ENCODE results near the gene MSH4.
"Not testable (repeated sequence)": the region's sequence is repeated elsewhere in the genome, so short reads cannot be mapped to it uniquely, and the experiment has no call there.

MSH4 gene

GRCh38 chr1:75797606-75798216 is 1.0 kb downstream of the MSH4 start:
- no peak for DNase-seq

DNA sequence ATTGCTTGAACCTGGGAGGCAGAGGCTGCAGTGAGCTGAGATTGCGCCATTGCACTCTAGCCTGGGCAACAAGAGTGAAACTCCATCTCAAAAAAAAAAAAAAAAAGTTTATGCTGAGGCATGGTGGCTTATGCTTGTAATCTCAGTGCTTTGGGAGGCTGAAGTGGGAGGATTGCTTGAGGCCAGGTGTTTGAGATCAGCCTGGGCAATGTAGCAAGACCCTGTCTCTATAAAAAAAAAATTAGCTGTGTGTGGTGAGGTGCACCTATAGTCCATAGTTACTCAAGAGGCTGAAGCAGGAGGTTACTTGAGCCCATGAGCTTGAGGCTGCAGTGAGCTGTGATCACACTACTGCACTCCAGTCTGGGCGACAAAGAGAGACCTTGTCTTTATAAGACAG is 4.8 kb downstream of the MSH4 start:
- not testable (repeated sequence) for DNase-seq

DNA sequence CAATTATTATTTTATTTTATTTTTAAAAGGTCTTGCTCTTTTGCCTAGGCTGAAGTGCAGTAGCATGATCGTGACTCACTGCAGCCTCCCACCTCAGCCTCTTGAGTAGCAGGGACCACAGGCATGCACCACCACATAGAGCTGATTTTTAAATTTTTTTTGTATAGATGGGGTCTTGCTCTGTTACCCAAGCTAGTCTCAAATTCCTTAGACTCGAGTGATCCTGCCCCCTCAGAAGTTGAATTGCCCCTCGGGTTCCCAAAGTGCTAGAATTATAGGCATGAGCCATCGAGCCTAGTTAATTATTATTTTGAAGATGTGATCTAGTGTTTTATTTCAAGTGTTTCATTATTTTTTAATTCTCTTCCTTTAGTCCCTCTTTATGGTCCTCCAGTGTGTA is 12.2 kb downstream of the MSH4 start:
- no peak for DNase-seq

DNA sequence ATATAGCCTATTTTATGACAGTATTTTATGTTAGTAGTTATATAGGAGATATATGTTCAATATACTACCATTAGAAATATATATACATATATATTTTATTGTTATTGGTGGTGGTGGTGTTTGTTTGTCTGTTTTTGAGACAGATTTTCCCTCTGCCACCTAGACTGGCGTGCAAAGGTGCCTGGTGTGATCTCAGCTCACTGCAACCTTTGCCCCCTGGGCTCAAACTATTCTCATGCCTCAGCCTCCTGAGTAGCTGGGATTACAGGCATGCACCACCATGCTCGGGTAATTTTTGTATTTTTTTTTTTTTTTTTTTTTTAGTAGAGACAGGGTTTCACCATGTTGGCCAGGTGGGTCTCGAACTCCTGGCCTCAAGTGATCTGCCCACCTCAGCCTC is 13.4 kb downstream of the MSH4 start:
- not testable (repeated sequence) for DNase-seq

- DNase-seq: no peak
Observed at GRCh38 chr1:75811211-75811981, 14.7 kb downstream of the MSH4 start.

DNA sequence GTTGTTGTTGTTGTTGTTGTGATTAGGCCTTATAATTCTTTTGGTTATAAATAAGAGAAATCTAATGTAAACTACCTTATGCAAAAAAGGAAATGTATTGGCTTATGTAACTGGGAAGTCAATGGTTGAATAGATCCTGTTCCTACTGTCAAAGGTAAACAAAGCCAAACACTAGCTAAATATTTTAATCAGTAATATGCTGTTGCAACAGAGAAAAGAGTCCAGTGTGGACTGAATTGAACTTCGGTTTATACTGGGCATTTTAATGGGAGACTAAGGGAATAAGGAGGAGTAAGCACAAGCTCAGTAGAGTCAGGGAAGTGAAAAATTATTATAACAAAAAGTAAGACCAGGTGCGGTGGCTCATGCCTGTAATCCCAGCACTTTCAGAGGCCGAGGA is 15.4 kb downstream of the MSH4 start:
- no peak for DNase-seq

- DNase-seq: not testable (repeated sequence)
Observed at GRCh38 chr1:75823596-75823995, 26.9 kb downstream of the MSH4 start.

DNA sequence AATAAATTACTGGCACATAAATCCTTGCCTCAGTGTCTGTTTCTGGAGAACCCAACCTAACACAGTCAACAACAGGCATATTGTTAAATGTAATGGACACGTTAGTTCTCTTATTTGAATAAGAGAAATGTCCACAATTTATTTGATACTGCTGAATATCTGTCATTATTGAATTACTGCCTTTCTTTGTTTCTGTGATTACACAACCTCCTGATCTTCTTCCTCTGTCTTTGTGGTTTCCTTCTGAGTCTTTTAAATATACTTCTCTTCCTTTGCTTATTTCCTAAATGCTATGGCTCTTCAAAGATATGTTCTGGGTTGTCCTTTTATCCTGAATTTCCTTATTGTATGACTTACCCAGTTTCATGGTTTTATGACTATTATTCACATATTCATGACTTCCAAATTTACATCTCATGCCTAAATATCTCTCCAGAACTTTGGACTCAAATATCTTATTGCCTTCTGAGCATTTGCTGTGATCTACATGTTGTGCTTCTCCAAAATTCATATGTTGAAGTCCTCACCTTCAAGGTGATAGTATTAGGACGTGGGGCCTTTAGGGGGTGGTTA is 39.9 kb downstream of the MSH4 start:
- no peak for DNase-seq

- DNase-seq: no peak
Observed at GRCh38 chr1:75838079-75838478, 41.4 kb downstream of the MSH4 start.

DNA sequence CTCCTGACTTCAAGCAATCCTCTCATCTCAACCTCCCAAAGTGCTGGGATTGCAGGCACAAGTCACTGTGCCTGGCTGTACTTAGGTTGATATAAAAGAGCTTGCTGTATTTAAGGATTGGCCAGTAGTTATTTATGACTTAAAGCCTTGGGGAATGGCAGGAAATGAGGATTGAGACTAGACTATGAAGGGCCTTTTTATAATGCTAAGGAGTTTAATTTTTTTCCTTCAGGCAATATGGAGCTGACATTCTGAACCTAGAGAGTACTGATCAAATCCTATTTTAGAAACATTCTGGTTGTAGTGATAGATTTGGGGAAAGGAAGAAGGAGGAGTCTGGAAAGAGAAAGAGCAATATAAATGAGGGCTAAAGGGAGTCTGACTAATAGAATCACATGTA is 44.7 kb downstream of the MSH4 start:
- no peak for DNase-seq

GRCh38 chr1:75845576-75845975 is 48.9 kb downstream of the MSH4 start:
- DNase-seq: no peak

- no peak for DNase-seq
Observed at GRCh38 chr1:75855010-75855409, 58.3 kb downstream of the MSH4 start.

DNA sequence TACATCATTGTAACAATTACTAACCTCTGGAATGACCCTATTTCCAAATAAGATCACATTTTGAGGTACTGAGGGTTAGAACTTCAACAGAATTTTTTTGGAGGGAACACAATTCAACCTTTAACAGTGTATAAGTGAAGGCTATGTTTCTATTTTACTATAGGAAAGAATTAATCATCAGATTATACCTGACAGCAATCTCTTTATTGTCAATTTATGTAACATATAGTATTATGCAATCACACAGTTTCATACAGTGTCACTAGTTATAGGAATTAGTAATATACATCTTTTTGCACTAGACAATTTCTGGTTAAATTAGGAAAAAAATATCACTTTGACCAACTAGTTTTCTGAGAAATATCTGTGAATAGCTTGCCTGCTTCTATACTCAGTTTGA is 59.1 kb downstream of the MSH4 start:
- no peak for DNase-seq

- DNase-seq: no peak
Observed at GRCh38 chr1:75861831-75862230, 65.1 kb downstream of the MSH4 start.

DNA sequence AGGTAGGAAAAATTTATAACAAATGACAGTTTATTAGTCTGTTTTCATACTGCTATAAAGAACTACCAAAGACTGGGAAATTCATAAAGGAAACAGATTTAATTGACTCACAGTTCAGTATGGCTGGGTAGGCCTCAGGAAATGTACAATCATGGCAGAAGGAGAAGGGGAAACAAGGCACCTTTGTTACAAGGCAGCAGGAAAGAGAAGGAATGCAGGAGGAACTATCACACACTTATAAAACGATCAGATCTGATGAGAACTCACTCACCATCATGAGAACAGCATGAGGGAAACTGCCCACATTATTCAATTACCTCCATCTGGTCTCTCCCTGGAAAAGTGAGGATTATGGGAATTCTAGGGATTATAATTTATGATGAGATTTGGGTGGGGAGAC is 74.3 kb downstream of the MSH4 start:
- DNase-seq: no peak

DNA sequence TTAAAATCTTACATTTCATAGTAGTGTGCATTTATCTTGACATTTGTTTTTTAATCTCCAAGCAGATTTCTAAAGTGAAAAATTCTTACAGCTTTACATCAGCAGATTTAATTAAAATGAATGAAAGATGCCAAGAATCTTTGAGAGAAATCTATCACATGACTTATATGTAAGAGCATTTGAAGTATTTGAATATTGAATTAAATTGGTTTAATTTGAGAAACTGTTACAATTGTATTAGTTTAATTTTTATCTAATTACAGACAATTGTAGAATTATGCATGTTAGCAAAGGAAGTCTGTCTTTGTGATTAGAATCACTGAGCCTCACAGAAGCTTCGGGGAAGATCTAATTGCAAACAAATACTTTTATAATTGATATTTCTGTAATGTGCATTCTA is 83.3 kb downstream of the MSH4 start:
- DNase-seq: no peak

DNA sequence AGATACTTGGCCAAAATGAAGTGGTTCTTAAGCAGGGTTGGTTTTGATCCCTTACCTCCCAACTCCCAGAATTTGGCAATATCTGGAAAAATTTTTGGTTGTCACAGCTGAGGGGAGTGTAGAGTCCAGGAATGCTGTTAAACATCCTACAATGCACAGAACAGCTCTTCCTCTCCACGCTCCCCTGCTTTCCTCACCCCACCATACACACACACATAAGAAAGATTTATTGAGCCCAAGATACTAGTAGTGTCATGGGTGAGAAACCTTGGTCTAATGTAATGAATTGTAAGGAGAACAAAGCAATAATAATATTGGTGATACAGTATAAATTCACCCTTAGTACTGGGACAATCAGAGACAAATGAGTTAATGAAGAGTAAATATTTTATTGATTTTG is 87.8 kb downstream of the MSH4 start:
- no peak for DNase-seq

DNA sequence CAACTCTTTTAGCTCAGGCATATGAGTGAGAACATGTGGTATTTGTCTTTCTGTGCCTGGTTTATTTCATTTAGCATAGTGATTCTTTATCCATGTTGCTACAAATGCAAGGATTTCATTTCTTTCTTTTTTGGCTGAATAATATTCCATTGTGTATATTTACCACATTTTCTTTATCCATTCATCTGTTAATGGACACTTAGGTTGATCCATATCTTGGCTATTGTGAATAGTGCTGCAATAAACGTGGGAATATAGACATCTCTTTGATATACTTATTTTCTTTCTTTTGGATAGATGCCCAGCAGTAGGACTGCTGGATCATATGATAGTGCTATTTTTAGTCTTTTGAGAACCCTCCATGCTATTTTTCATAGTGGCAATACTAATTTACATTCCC is 104.7 kb downstream of the MSH4 start:
- DNase-seq: no peak

DNA sequence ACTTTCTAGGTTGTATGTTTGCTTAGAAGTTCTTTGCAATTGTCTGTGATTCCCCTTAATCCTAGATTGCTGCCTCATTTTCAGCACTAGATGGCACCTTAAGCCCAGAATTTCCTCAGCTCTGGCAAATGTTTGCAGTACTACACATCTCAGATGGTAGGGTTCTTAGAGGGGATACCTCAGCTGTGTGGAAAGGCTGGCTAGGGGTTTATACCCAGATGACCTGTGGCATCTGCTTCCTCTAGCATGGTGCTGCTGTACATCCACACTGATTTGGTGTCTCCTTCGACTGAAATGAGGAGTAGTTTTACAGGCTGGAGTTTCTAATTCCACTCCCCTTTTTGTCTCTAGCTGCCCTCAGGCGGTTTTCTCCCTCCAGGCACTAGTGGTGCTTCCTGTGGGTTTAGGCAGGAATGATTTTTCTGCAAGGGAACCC is 112.1 kb downstream of the MSH4 start:
- DNase-seq: no peak

- DNase-seq: no peak
Observed at GRCh38 chr1:75916834-75917233, 120.2 kb downstream of the MSH4 start.

- no peak for DNase-seq
Observed at GRCh38 chr1:75922698-75923097, 126.0 kb downstream of the MSH4 start.

GRCh38 chr1:75932304-75932703 is 135.6 kb downstream of the MSH4 start, which contains the start of gene ASB17:
Gene ASB17 (minus strand): TSS chr1:75932404. CDS start chr1:75932291, 113 bp downstream.
- DNase-seq: no peak

- no peak for DNase-seq
Observed at GRCh38 chr1:75937034-75937433, 140.4 kb downstream of the MSH4 start.

- not testable (repeated sequence) for DNase-seq
Observed at GRCh38 chr1:75943037-75943436, 146.4 kb downstream of the MSH4 start.
